Measurements from ENCODE around the gene GRIA3.

DNA sequence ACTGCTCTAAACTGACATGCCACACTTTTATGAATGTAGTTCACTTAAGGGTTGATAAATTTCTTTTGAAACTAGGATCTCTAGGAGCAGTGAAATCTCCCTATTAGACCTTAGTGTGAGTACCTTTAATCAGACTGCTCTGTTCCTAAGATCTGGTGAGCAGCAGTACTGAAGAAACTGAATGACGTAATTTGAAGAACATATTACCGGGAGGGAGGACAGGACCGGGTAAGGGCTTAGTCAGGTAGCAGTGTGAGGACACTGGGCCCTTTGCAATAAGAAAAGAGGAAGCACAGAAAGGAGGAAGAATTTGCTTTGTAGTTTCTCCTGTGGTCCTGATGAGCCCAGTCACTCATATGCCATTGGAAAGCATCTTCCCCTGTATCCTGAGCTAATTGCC is 293.6 kb downstream of the GRIA3 start:
- TF ChIP-seq, protein P1, sequence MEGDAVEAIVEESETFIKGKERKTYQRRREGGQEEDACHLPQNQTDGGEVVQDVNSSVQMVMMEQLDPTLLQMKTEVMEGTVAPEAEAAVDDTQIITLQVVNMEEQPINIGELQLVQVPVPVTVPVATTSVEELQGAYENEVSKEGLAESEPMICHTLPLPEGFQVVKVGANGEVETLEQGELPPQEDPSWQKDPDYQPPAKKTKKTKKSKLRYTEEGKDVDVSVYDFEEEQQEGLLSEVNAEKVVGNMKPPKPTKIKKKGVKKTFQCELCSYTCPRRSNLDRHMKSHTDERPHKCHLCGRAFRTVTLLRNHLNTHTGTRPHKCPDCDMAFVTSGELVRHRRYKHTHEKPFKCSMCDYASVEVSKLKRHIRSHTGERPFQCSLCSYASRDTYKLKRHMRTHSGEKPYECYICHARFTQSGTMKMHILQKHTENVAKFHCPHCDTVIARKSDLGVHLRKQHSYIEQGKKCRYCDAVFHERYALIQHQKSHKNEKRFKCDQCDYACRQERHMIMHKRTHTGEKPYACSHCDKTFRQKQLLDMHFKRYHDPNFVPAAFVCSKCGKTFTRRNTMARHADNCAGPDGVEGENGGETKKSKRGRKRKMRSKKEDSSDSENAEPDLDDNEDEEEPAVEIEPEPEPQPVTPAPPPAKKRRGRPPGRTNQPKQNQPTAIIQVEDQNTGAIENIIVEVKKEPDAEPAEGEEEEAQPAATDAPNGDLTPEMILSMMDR (conservative IDR thresholded peaks at IDR 0.05) = no peak
- TF ChIP-seq ZFX (IDR thresholded peaks at IDR 0.05) = no peak
